H1 (cell line): ENCODE results near the gene SMARCA2. TPM values are rescaled to one million over a fixed set of nuclear protein-coding genes. Genes with fewer than 3 reads are reported as not detected.

Experiments used
- CTCF ChIA-PET: fragments of 300-600 bp; sonication (Branson Sonifier 250); formaldehyde crosslinking; loops from one replicate; lab custom pipeline; 2021; ENCODE audit not compliant: partially characterized antibody; lab: Charles Lee
- POLR2A ChIA-PET: fragments of 300-600 bp; sonication (Branson Sonifier 250); formaldehyde crosslinking; loops from one replicate; lab custom pipeline; 2021; ENCODE audit warnings: inconsistent platforms; ENCODE audit not compliant: partially characterized antibody; lab: Charles Lee
- DNase-seq, 2 experiments: peaks; one replicate each; pipeline versions ENCODE4 v3.0.0 to v3.0.0-alpha.2; 2010 to 2022; ENCODE audit warnings: low spot score in 2 of 2, low read depth in 1 of 2, mixed read lengths in 1 of 2
- FAIRE-seq: peaks from 2 replicates; lab custom pipeline; 2011; peaks lifted over from hg19 to GRCh38; lab: Jason Lieb, UNC
- H2AFZ ChIP-seq: 2 replicates; pipeline ENCODE4 v1.8.1; 2012; ENCODE audit warnings: low read length, inconsistent platforms
- H2AK5ac ChIP-seq: 2 replicates; pipeline ENCODE4 v1.6.1; 2013; ENCODE audit warnings: low read depth, low read length
- H2BK120ac ChIP-seq: replicated peaks from 2 replicates; pipeline ENCODE3; 2013; ENCODE audit warnings: low read depth, low read length, inconsistent platforms
- H2BK12ac ChIP-seq: 2 replicates; pipeline ENCODE4 v1.6.1; 2013; ENCODE audit warnings: low read depth, low read length
- H2BK15ac ChIP-seq: 2 replicates; pipeline ENCODE4 v1.6.1; 2013; ENCODE audit warnings: low read length
- H2BK20ac ChIP-seq: 2 replicates; pipeline ENCODE4 v1.6.1; 2013; ENCODE audit warnings: low read length
- H2BK5ac ChIP-seq: 2 replicates; pipeline ENCODE4 v1.6.1; 2013; ENCODE audit warnings: low read depth, low read length
- H3K14ac ChIP-seq: 2 replicates; pipeline ENCODE4 v1.6.1; 2013; ENCODE audit warnings: inconsistent platforms; ENCODE audit not compliant: insufficient read length
- H3K18ac ChIP-seq: 2 replicates; pipeline ENCODE4 v1.6.1; 2013; ENCODE audit warnings: low read length; ENCODE audit errors: extremely low read depth
- H3K23ac ChIP-seq: 2 replicates; pipeline ENCODE4 v1.6.1; 2013; ENCODE audit warnings: inconsistent platforms; ENCODE audit not compliant: insufficient read length
- H3K23me2 ChIP-seq: 2 replicates; pipeline ENCODE4 v1.6.1; 2013; ENCODE audit warnings: low read depth, low read length
- H3K27ac ChIP-seq: 2 replicates; pipeline ENCODE4 v1.6.1; 2011; ENCODE audit warnings: low read depth, low read length, inconsistent platforms
- H3K27me3 ChIP-seq, 4 experiments: replicated peaks in 1 of 4; 1 replicate in 1 of 4; 2 replicates in 3 of 4; pipeline versions ENCODE4 v1.6.1 to v1.8.1; 2011 to 2013; ENCODE audit warnings: low read length in 3 of 4, mild to moderate bottlenecking in 3 of 4, inconsistent platforms in 2 of 4, mixed read lengths in 2 of 4, moderate library complexity in 1 of 4; ENCODE audit not compliant: control insufficient read depth in 3 of 4, insufficient read depth in 3 of 4; ENCODE audit errors: extremely low read depth in 1 of 4
- H3K36me3 ChIP-seq, 4 experiments: 2 replicates each; pipeline versions ENCODE4 v1.6.1 to v1.8.1; 2011 to 2013; ENCODE audit warnings: mild to moderate bottlenecking in 4 of 4, low read length in 3 of 4, moderate library complexity in 2 of 4, control low read depth in 1 of 4, inconsistent platforms in 1 of 4; ENCODE audit not compliant: insufficient read depth in 4 of 4, control insufficient read depth in 2 of 4
- H3K4ac ChIP-seq: replicated peaks from 2 replicates; pipeline ENCODE3; 2013; ENCODE audit warnings: low read length, low read depth, mixed read lengths, inconsistent platforms; ENCODE audit not compliant: insufficient read length
- H3K4me1 ChIP-seq, 4 experiments: replicated peaks in 1 of 4; 1 replicate in 1 of 4; 2 replicates in 3 of 4; pipeline versions ENCODE4 v1.6.1 to v1.8.1; 2011 to 2013; ENCODE audit warnings: low read length in 3 of 4, inconsistent platforms in 2 of 4, mixed read lengths in 1 of 4; ENCODE audit not compliant: insufficient read depth in 4 of 4, control insufficient read depth in 3 of 4
- H3K4me2 ChIP-seq, 2 experiments: 2 replicates each; pipeline versions ENCODE4 v1.6.1 to v1.8.1; 2011 to 2013; ENCODE audit warnings: low read depth in 2 of 2, low read length in 2 of 2, control low read depth in 1 of 2, inconsistent platforms in 1 of 2, mild to moderate bottlenecking in 1 of 2; ENCODE audit not compliant: insufficient read depth in 1 of 2
- H3K4me3 ChIP-seq, 4 experiments: fragments of 200-600, 300-600 bp in 1 of 4; sonication (generic), shearing (Covaris generic), sonication (Bioruptor Twin) in 1 of 4; 2 replicates each; pipeline versions ENCODE4 v1.5.1 to v1.8.1; 2011 to 2016; ENCODE audit warnings: low read length in 4 of 4, low read depth in 3 of 4, control low read depth in 2 of 4, inconsistent platforms in 2 of 4, mild to moderate bottlenecking in 2 of 4, mixed read lengths in 1 of 4, moderate library complexity in 1 of 4; ENCODE audit not compliant: insufficient read depth in 2 of 4; ENCODE audit errors: extremely low read depth in 1 of 4
- H3K56ac ChIP-seq: replicated peaks from 2 replicates; pipeline ENCODE3; 2013; ENCODE audit warnings: low read depth, mild to moderate bottlenecking, mixed read lengths, low read length, inconsistent platforms; ENCODE audit not compliant: insufficient read length
- H3K79me1 ChIP-seq: 2 replicates; pipeline ENCODE4 v1.6.1; 2013; ENCODE audit warnings: low read depth, low read length, control low read depth
- H3K79me2 ChIP-seq, 2 experiments: 2 replicates each; pipeline versions ENCODE4 v1.6.1 to v1.8.1; 2012 to 2013; ENCODE audit warnings: low read length in 2 of 2, mild to moderate bottlenecking in 2 of 2, inconsistent platforms in 1 of 2; ENCODE audit not compliant: insufficient read depth in 2 of 2, control insufficient read depth in 1 of 2
- H3K9ac ChIP-seq, 4 experiments: replicated peaks in 1 of 4; 1 replicate in 1 of 4; 2 replicates in 3 of 4; pipeline versions ENCODE4 v1.6.1 to v1.8.1; 2011 to 2013; ENCODE audit warnings: low read depth in 3 of 4, low read length in 3 of 4, control low read depth in 2 of 4, mild to moderate bottlenecking in 2 of 4, moderate library complexity in 2 of 4, inconsistent platforms in 1 of 4; ENCODE audit errors: extremely low read depth in 1 of 4
- H3K9me3 ChIP-seq, 2 experiments: 2 replicates each; pipeline versions ENCODE4 v1.6.1 to v1.8.1; 2012 to 2013; ENCODE audit warnings: mild to moderate bottlenecking in 2 of 2, moderate library complexity in 2 of 2, control low read depth in 1 of 2, inconsistent platforms in 1 of 2, low read depth in 1 of 2, low read length in 1 of 2, mixed read lengths in 1 of 2; ENCODE audit not compliant: insufficient read depth in 2 of 2
- H4K20me1 ChIP-seq, 2 experiments: replicated peaks in 1 of 2; 2 replicates each; pipeline versions ENCODE3 to v1.8.1; 2011 to 2013; ENCODE audit warnings: inconsistent platforms in 2 of 2, low read length in 2 of 2, mild to moderate bottlenecking in 1 of 2; ENCODE audit not compliant: insufficient read depth in 2 of 2, control insufficient read depth in 1 of 2
- H4K5ac ChIP-seq: 2 replicates; pipeline ENCODE4 v1.6.1; 2013; ENCODE audit warnings: low read length, low read depth, mixed read lengths, inconsistent platforms; ENCODE audit not compliant: insufficient read length
- H4K8ac ChIP-seq: 2 replicates; pipeline ENCODE4 v1.8.0; 2013; ENCODE audit warnings: mild to moderate bottlenecking, moderate library complexity, low read length, inconsistent platforms; ENCODE audit not compliant: insufficient read depth; ENCODE audit errors: extremely low read depth
- H4K91ac ChIP-seq: replicated peaks from 2 replicates; pipeline ENCODE3; 2013; ENCODE audit warnings: low read length, mixed read lengths, inconsistent platforms; ENCODE audit not compliant: insufficient read length
- ASH2L ChIP-seq: fragments of 200-600, 300-600 bp; sonication (generic); IDR thresholded peaks from one replicate; pipeline ENCODE4 v1.7.1; 2017; ENCODE audit warnings: low read length
- GABPA ChIP-seq: IDR thresholded peaks from 2 replicates; pipeline ENCODE4 v1.6.1; 2011; ENCODE audit warnings: mild to moderate bottlenecking, low read length, moderate library complexity, borderline replicate concordance; ENCODE audit not compliant: insufficient read depth
- JUN ChIP-seq: IDR thresholded peaks from 2 replicates; pipeline ENCODE4 v1.6.1; 2011; ENCODE audit warnings: low read depth, mild to moderate bottlenecking, improper control_type of control experiment, low read length
- KDM1A ChIP-seq: fragments of 200-600, 300-600 bp; sonication (generic); IDR thresholded peaks from 2 replicates; pipeline ENCODE4 v1.7.1; 2016; ENCODE audit warnings: mild to moderate bottlenecking, low read length, borderline replicate concordance
- NANOG ChIP-seq: IDR thresholded peaks from 2 replicates; pipeline ENCODE4 v1.6.1; 2011; ENCODE audit warnings: low read length, low read depth, mild to moderate bottlenecking, inconsistent platforms; ENCODE audit not compliant: insufficient read depth, poor library complexity, severe bottlenecking
- POLR2AphosphoS5 ChIP-seq: IDR thresholded peaks from 2 replicates; pipeline ENCODE4 v1.6.1; 2011; ENCODE audit warnings: low read depth, low read length
- RFX5 ChIP-seq: IDR thresholded peaks from 2 replicates; pipeline ENCODE4 v1.6.1; 2011; ENCODE audit warnings: low read depth, low read length, improper control_type of control experiment, borderline replicate concordance
- SIRT6 ChIP-seq: IDR thresholded peaks from one replicate; pipeline ENCODE4 v1.7.1; 2012; ENCODE audit warnings: low read length, inconsistent platforms
- WGBS, 2 experiments: shearing (Covaris generic) in 1 of 2; methylation state at CpG; one replicate each; pipeline versions ENCODE4 v1.1.6 to v1.1.7; 2013 to 2015; ENCODE audit warnings: low lambda C conversion rate in 2 of 2, mixed read lengths in 2 of 2, inconsistent platforms in 1 of 2, low coverage in 1 of 2, missing lambda C conversion rate in 1 of 2; ENCODE audit not compliant: insufficient replicate concordance in 2 of 2, insufficient coverage in 1 of 2, insufficient read length in 1 of 2; ENCODE audit errors: extremely low coverage in 1 of 2, missing lambda C conversion rate in 1 of 2; 5-methylcytosine and 5-hydroxymethylcytosine counted together
- polyA plus RNA-seq, 7 experiments: library from polyadenylated mRNA; depleted of rRNA in 3 of 7; stranded (reverse) in 5 of 7; unstranded in 2 of 7; fragments of >200 nt in 5 of 7; fragments of 200-250 nt in 2 of 7; gene quantifications; 1 replicate in 5 of 7; 2 replicates in 1 of 7; 4 replicates in 1 of 7; pipeline versions ENCODE4 v1.2.1 to v1.2.3, GENCODE V29; 2011 to 2013; ENCODE audit warnings: missing spikeins in 2 of 7, mixed read lengths in 2 of 7
- total RNA-seq: library from RNA; stranded (reverse); fragmentation: NEBNext Ultra II Directional; extraction: Animal tissue kit (Norgen Biotek cat#: 25700); gene quantifications from 2 replicates; pipeline ENCODE4 v1.2.1, GENCODE V29; 2021
- TF ChIP-seq, protein P1 (sequence below): IDR thresholded peaks from 2 replicates; pipeline ENCODE4 v1.6.1; 2012; ENCODE audit warnings: inconsistent platforms
- TF ChIP-seq, protein P2 (sequence below): IDR thresholded peaks from 2 replicates; pipeline ENCODE4 v1.6.1; 2011; ENCODE audit warnings: low read length, improper control_type of control experiment
- TF ChIP-seq, protein P3 (sequence below): IDR thresholded peaks from 2 replicates; pipeline ENCODE4 v1.6.1; 2011; ENCODE audit warnings: low read depth, mild to moderate bottlenecking, low read length; ENCODE audit not compliant: insufficient read depth

Gene SMARCA2
- total and polyA plus RNA-seq, 2 of the 8 experiments (the other 6 are each of a cell fraction or from before 2014, with no cell fraction given) = 6.3 to 21.7 TPM

DNA sequence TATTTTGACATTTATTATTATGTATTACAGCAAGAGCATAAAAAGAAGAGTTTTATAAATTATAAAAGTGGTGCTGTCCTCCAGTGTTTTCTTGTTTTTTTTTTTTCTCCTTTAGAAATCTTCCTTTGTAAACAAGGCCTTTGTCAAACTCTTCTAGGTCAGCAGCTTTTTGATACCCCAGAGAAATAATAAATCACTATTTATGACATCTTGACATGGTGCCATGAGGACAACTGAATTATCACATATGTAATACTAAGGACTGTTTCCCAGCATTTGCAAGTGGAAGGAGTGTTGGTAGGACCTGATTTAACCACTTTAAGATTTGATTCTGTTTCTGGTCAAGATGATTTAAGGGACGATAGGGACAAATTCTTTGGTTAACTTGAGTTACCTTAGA, 4.6 kb downstream of the SMARCA2 start:
- no peak overlapping the region for H2BK120ac ChIP-seq
- H3K4me2 ChIP-seq = peak overlapping the region in 1 of 2 experiments; percentile 98; a peak in 1 of 4 replicates
- H3K18ac ChIP-seq = no peak overlapping the region
- TF ChIP-seq NANOG (no peak), GABPA (no peak), KDM1A (no peak), JUN (no peak), ASH2L (no peak), SIRT6 (no peak), RFX5 (no peak), POLR2AphosphoS5 (no peak)
- TF ChIP-seq, protein P1, sequence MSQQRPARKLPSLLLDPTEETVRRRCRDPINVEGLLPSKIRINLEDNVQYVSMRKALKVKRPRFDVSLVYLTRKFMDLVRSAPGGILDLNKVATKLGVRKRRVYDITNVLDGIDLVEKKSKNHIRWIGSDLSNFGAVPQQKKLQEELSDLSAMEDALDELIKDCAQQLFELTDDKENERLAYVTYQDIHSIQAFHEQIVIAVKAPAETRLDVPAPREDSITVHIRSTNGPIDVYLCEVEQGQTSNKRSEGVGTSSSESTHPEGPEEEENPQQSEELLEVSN = no peak
- TF ChIP-seq, protein P2, sequence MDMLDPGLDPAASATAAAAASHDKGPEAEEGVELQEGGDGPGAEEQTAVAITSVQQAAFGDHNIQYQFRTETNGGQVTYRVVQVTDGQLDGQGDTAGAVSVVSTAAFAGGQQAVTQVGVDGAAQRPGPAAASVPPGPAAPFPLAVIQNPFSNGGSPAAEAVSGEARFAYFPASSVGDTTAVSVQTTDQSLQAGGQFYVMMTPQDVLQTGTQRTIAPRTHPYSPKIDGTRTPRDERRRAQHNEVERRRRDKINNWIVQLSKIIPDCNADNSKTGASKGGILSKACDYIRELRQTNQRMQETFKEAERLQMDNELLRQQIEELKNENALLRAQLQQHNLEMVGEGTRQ = no peak
- TF ChIP-seq, protein P3, sequence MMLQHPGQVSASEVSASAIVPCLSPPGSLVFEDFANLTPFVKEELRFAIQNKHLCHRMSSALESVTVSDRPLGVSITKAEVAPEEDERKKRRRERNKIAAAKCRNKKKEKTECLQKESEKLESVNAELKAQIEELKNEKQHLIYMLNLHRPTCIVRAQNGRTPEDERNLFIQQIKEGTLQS = no peak
- H3K9me3 ChIP-seq = no peaks in the 10 kb centered on the region
- no peak overlapping the region for H3K14ac ChIP-seq
- H3K79me2 ChIP-seq = no peaks in the 10 kb centered on the region
- DNase-seq (no peak), FAIRE-seq (no peak)
- no peak overlapping the region for H2BK15ac ChIP-seq
- H3K36me3 ChIP-seq = no peaks in the 10 kb centered on the region
- no peak overlapping the region for H2BK12ac ChIP-seq
- no peak overlapping the region for H3K27ac ChIP-seq
- no peak overlapping the region for H2AK5ac ChIP-seq
- H3K79me1 ChIP-seq = no peaks in the 10 kb centered on the region
- no peak overlapping the region for H2AFZ ChIP-seq
- no peak overlapping the region for H4K91ac ChIP-seq
- H3K4me3 ChIP-seq = no peak overlapping the region
- H3K4ac ChIP-seq = no peak overlapping the region
- H3K23me2 ChIP-seq = peaks cover 32% of the 10 kb centered on the region
- no peak overlapping the region for H2BK20ac ChIP-seq
- ChIA-PET CTCF (no interaction called here), POLR2A (no interaction called here)
- no peak overlapping the region for H2BK5ac ChIP-seq
- H3K56ac ChIP-seq = no peak overlapping the region
- no peak overlapping the region for H4K5ac ChIP-seq
- 74% methylated on average over 1 of the region's 1 CpG; no CpG with 5 or more reads in 1 of the 2 experiments for WGBS, 2 experiments
- no peak overlapping the region for H3K23ac ChIP-seq
- H3K27me3 ChIP-seq = peaks cover 0 to 36% (median 30%) of the 10 kb centered on the region in 4 experiments; a peak in 6 of 7 replicates
- peaks cover 6 to 12% (median 11%) of the 10 kb centered on the region in 4 experiments; a peak in 6 of 7 replicates for H3K4me1 ChIP-seq
- no peak overlapping the region for H4K8ac ChIP-seq
- H4K20me1 ChIP-seq = peaks cover 0 to 5% of the 10 kb centered on the region in 2 experiments
- no peak overlapping the region for H3K9ac ChIP-seq
